Upper lobe of left lung (tissue), 6 donors: ENCODE data around the gene FBLIM1. TPM values are rescaled to one million over a fixed set of nuclear protein-coding genes. Genes with fewer than 3 reads are reported as not detected.

ENCODE experiments used
- ATAC-seq, 2 donors: fragments of 200-7000 bp; cut with Tn5 transposase; one replicate each; pipeline ENCODE4 v1.9.1; 2022; ENCODE audit warnings: mild to moderate bottlenecking in 2 of 2, moderate library complexity in 2 of 2; ENCODE audit not compliant: low FRiP score in 2 of 2
- DNase-seq, 2 donors: peaks; one replicate each; pipeline ENCODE4 v3.0.0-alpha.2; 2019 to 2020
- H3K27ac ChIP-seq, 4 donors: fragments of 200-600 bp; sonication (generic); one replicate each; pipeline ENCODE4 v1.5.1; 2016 to 2019
- H3K27me3 ChIP-seq, 4 donors: fragments of 200-600 bp; sonication (generic); one replicate each; pipeline ENCODE4 v1.5.1; 2017 to 2019
- H3K36me3 ChIP-seq, 4 donors: fragments of 200-600 bp; sonication (generic); one replicate each; pipeline ENCODE4 v1.5.1; 2016 to 2019
- H3K4me1 ChIP-seq, 4 donors: fragments of 200-600 bp; sonication (generic); one replicate each; pipeline ENCODE4 v1.5.1; 2018 to 2019
- H3K4me3 ChIP-seq, 4 donors: fragments of 200-600 bp; sonication (generic); one replicate each; pipeline ENCODE4 v1.5.1; 2017 to 2019; ENCODE audit warnings: mild to moderate bottlenecking in 2 of 4, moderate library complexity in 1 of 4
- H3K9me3 ChIP-seq, 4 donors: fragments of 200-600 bp; sonication (generic); one replicate each; pipeline ENCODE4 v1.5.1; 2018 to 2019
- CTCF ChIP-seq, 6 experiments: fragments of 450-650 bp in 4 of 6; fragments of 200-600 bp in 2 of 6; sonication (generic) in 2 of 6; IDR thresholded peaks; one replicate each; pipeline ENCODE4 v1.5.1; 2016 to 2019; ENCODE audit warnings: antibody characterized with exemption in 6 of 6
- EP300 ChIP-seq, 4 donors: sonication (generic); formaldehyde crosslinking; IDR thresholded peaks; one replicate each; pipeline ENCODE4 v1.5.1; 2017; ENCODE audit warnings: antibody characterized with exemption in 4 of 4, control low read depth in 2 of 4
- POLR2A ChIP-seq, 4 donors: fragments of 450-650 bp; IDR thresholded peaks; one replicate each; pipeline ENCODE4 v1.5.1; 2016 to 2017; ENCODE audit warnings: antibody characterized with exemption in 4 of 4, mild to moderate bottlenecking in 2 of 4
- POLR2AphosphoS5 ChIP-seq, 2 donors: sonication (generic); formaldehyde crosslinking; IDR thresholded peaks; one replicate each; pipeline ENCODE4 v1.5.1; 2017; ENCODE audit warnings: antibody characterized with exemption in 2 of 2
- WGBS, 2 donors: methylation state at CpG; one replicate each; pipeline ENCODE4 v1.1.5; 2017 to 2018; 5-methylcytosine and 5-hydroxymethylcytosine counted together
- total RNA-seq, 6 donors: library from RNA; depleted of rRNA in 4 of 6; stranded (reverse); fragments of >200 nt in 4 of 6; gene quantifications; one replicate each; pipeline versions ENCODE4 v1.1.0 to v1.2.1, GENCODE V29; 2016 to 2021
- donor health status: DM: no; HTN: no; CAD: no; lungs with moderate emphysema.
- donor health status: DM: no; HTN: yes; CAD: no; lungs with severe emphysema.

Gene FBLIM1
- total RNA-seq, result 10 to 100 TPM; 11.2 to 51.3 (median 35.1) TPM

DNA sequence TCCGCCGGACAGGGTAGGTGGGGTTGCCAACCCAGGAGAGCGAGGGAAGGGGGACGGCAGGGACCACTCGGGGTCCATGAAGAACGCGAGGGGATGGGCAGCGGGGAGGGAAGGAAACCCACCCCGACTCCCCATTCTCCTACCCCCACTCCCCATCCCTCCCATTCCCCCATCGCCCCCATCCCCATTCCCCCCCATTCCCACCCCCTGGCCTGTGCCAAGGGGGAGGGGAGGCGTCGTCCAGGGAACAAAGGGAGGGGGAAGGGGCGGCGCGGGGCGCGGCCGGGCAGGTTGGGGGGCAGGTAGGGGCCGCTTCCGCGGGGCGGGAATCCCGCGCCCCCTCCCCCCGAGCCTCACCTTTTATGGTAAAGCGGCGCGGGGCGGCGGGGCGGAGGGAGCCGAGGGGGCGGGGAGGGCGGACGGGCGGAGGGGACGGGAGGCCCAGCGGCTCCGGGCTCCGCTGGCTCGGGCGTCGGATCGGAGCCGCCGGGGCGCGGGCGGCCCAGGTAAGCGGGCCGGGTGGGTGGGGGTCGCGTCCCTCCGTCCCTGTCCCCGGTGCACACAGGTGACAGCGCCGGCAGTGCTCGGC, at the start of gene FBLIM1:
Gene FBLIM1, plus strand, starts transcription at position 453 of the 589 bp plus-strand sequence. CDS start 6,189 bp downstream, outside the sequence.
- H3K36me3 ChIP-seq, result no peaks in the 10 kb centered on the region
- 14% methylated on average over 9 of the region's 58 CpGs; no CpG with 5 or more reads in 1 of the 2 donors for WGBS, 2 donors
- peak within 1 kb of the TSS; percentile 46 to 82 (median 60) for H3K4me3 ChIP-seq
- no peak for TF ChIP-seq POLR2AphosphoS5 (IDR thresholded peaks at IDR 0.05)
- no peak for TF ChIP-seq CTCF (IDR thresholded peaks at IDR 0.05)
- TF ChIP-seq EP300 (IDR thresholded peaks at IDR 0.05), result no peak
- TF ChIP-seq POLR2A (IDR thresholded peaks at IDR 0.05), result no peak
- peaks cover 16 to 40% (median 37%) of the 10 kb centered on the region in 4 donors for H3K4me1 ChIP-seq
- peak within 1 kb of the TSS; percentile 74 to 85 (median 76) for H3K27ac ChIP-seq
- H3K27me3 ChIP-seq, result peaks cover 0 to 22% (median 16%) of the 10 kb centered on the region in 4 donors
- no peaks in the 10 kb centered on the region for H3K9me3 ChIP-seq
- peak in 1 of 2 donors; percentile 3 for ATAC-seq
- peak in 1 of 2 donors; percentile 87 for DNase-seq

DNA sequence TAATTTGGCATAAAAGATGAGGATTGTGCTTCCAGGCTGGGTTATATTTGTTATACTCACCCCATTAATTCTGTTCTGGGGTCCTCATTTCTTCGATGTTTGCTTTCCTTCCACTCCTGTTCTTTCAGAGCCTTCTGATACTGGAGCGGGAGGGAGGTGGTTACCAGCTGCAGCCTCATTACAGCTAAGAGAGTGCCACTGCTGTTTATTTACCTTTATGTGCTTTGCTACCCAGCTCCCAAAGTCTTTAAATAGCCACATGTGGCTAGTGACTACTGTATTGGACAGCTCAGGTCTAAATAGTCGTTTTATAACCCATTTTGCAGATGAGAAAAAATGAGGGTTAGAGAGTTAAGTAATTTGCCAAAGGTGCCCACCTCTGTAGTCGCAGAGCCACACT, 49.4 kb upstream of the FBLIM1 start:
- no peak for ATAC-seq
- TF ChIP-seq POLR2AphosphoS5 (IDR thresholded peaks at IDR 0.05) (no peak), EP300 (IDR thresholded peaks at IDR 0.05) (no peak), POLR2A (IDR thresholded peaks at IDR 0.05) (no peak), CTCF (IDR thresholded peaks at IDR 0.05) (no peak)
- Histone ChIP-seq H3K27me3 (no peaks in the 10 kb centered on the region), H3K4me1 (peaks cover 27 to 38% (median 30%) of the 10 kb centered on the region in 4 donors), H3K36me3 (no peaks in the 10 kb centered on the region), H3K9me3 (no peaks in the 10 kb centered on the region), H3K4me3 (no peak overlapping the region), H3K27ac (no peak overlapping the region)
- WGBS, 2 donors, result 87 to 88% methylated on average over 4 of the region's 4 CpGs
- DNase-seq, result no peak

GRCh38 chr1:15712168-15712567, 46.4 kb upstream of the FBLIM1 start:
- no peak overlapping the region for H3K27ac ChIP-seq
- DNase-seq, result no peak
- TF ChIP-seq POLR2A (IDR thresholded peaks at IDR 0.05), result no peak
- no peak for TF ChIP-seq EP300 (IDR thresholded peaks at IDR 0.05)
- TF ChIP-seq POLR2AphosphoS5 (IDR thresholded peaks at IDR 0.05), result no peak
- TF ChIP-seq CTCF (IDR thresholded peaks at IDR 0.05), result no peak
- no peaks in the 10 kb centered on the region for H3K27me3 ChIP-seq
- no peaks in the 10 kb centered on the region for H3K9me3 ChIP-seq
- no peak overlapping the region for H3K4me3 ChIP-seq
- no peak for ATAC-seq
- 72 to 93% methylated on average over 4 of the region's 4 CpGs for WGBS, 2 donors
- H3K36me3 ChIP-seq, result peaks cover 5 to 15% (median 10%) of the 10 kb centered on the region in 4 donors
- H3K4me1 ChIP-seq, result peaks cover 21 to 47% (median 29%) of the 10 kb centered on the region in 4 donors

DNA sequence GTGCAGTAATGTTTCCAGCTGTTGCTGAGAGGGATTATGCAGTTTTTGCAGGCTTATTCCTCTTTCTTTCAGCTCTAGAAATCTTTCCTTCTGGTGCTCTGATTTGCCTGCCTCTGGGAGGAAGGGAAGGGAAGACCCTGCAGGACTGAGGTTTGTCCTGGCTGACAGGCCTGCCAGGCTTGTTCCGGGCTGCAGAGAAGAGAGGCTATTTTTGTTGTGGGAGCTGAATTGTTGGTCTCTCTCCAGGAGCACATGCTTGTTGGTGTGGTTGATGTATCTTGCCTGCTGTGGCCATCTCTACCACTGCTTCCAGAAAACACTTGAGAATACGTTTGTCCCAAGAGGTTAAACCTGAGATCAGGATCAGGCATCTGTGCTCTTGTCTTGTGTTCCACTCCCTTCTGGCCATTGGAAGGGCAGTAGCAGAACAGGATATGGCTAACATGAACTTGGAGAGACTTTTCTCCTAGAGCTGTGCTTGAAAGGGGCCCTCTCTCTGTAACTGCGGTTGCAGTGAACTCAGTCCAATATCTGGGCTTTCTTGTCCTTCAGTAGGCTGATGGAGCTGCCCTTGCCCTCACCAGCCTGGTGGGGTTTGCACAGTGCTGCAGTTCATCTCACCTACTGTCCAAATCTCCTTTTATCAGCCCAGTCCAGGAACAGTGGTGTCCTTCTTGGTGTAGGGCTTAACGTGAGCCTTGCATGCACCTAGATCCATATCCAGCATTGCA, 44.0 kb upstream of the FBLIM1 start:
- peak overlapping the region in 3 of 4 donors; percentile 53 to 73 (median 61) for H3K27ac ChIP-seq

More for the DNA sequence above, 44.0 kb upstream of the FBLIM1 start:
- peak; percentile 32 to 39 for ATAC-seq
- Histone ChIP-seq H3K27me3 (no peaks in the 10 kb centered on the region), H3K9me3 (no peaks in the 10 kb centered on the region), H3K36me3 (peaks cover 5 to 39% (median 30%) of the 10 kb centered on the region in 4 donors), H3K4me1 (peaks cover 31 to 47% (median 36%) of the 10 kb centered on the region in 4 donors), H3K4me3 (no peak overlapping the region)
- DNase-seq, result no peak
- TF ChIP-seq POLR2AphosphoS5 (IDR thresholded peaks at IDR 0.05) (peak; percentile 26 to 67), EP300 (IDR thresholded peaks at IDR 0.05) (peak in 1 of 4 donors; percentile 54), POLR2A (IDR thresholded peaks at IDR 0.05) (no peak)
- 46 to 63% methylated on average over 2 to 4 of the region's 4 CpGs for WGBS, 2 donors
